ENCODE results near the gene STK39. TPM values are rescaled to one million over a fixed set of nuclear protein-coding genes. Genes with fewer than 3 reads are reported as not detected.
"Not testable (repeated sequence)": the region's sequence is repeated elsewhere in the genome, so short reads cannot be mapped to it uniquely, and the experiment has no call there.

Gene STK39
- total and polyA plus RNA-seq, 2 donors (not counting 1 experiment from before 2014, with no cell fraction given) = 16.7 to 30.1 TPM

- TF ChIP-seq, protein P1, sequence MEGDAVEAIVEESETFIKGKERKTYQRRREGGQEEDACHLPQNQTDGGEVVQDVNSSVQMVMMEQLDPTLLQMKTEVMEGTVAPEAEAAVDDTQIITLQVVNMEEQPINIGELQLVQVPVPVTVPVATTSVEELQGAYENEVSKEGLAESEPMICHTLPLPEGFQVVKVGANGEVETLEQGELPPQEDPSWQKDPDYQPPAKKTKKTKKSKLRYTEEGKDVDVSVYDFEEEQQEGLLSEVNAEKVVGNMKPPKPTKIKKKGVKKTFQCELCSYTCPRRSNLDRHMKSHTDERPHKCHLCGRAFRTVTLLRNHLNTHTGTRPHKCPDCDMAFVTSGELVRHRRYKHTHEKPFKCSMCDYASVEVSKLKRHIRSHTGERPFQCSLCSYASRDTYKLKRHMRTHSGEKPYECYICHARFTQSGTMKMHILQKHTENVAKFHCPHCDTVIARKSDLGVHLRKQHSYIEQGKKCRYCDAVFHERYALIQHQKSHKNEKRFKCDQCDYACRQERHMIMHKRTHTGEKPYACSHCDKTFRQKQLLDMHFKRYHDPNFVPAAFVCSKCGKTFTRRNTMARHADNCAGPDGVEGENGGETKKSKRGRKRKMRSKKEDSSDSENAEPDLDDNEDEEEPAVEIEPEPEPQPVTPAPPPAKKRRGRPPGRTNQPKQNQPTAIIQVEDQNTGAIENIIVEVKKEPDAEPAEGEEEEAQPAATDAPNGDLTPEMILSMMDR (conservative IDR thresholded peaks at IDR 0.05 in 1 of 2, IDR thresholded peaks at IDR 0.05 in 1 of 2; ENCODE audit: low read depth in 1 of 2, low read length in 2 of 2) = no peak
- no peak for TF ChIP-seq EZH2 (IDR thresholded peaks at IDR 0.05; ENCODE audit: low read length, missing control alignments)
- Histone ChIP-seq H2AFZ (ENCODE audit: low read length) (no peak overlapping the region), H4K20me1 (ENCODE audit: control insufficient read depth, extremely low read depth, insufficient read depth, low read length) (no peaks in the 10 kb centered on the region), H3K4me1 (ENCODE audit: control insufficient read depth, extremely low read depth, insufficient read depth, low read length) (no peaks in the 10 kb centered on the region), H3K27ac (ENCODE audit: insufficient read depth, low read length) (no peak overlapping the region), H3K9ac (ENCODE audit: insufficient read depth, low read length) (no peak overlapping the region), H3K4me2 (ENCODE audit: extremely low read depth, insufficient read depth, low read length) (no peak overlapping the region), H3K79me2 (ENCODE audit: control insufficient read depth, insufficient read depth, low read length) (no peaks in the 10 kb centered on the region), H3K36me3 (ENCODE audit: control insufficient read depth, insufficient read depth, low read length) (no peaks in the 10 kb centered on the region), H3K9me3 (ENCODE audit: control insufficient read depth, insufficient read depth, low read depth, low read length) (no peaks in the 10 kb centered on the region), H3K27me3 (ENCODE audit: control insufficient read depth, insufficient read depth, low read length) (no peaks in the 10 kb centered on the region), H3K4me3 (replicated peaks in 1 of 4; ENCODE audit: control extremely low read depth in 1 of 4, insufficient read depth in 1 of 4, low read depth in 3 of 4, low read length in 4 of 4) (no peak overlapping the region)
- no peak for DNase-seq (ENCODE audit: low read depth in 2 of 2)
Observed at GRCh38 chr2:168086851-168087250, 160.5 kb downstream of the STK39 start.

- Histone ChIP-seq H3K79me2 (ENCODE audit: control insufficient read depth, insufficient read depth, low read length) (no peaks in the 10 kb centered on the region), H3K4me1 (ENCODE audit: control insufficient read depth, extremely low read depth, insufficient read depth, low read length) (no peaks in the 10 kb centered on the region), H3K36me3 (ENCODE audit: control insufficient read depth, insufficient read depth, low read length) (no peaks in the 10 kb centered on the region), H4K20me1 (ENCODE audit: control insufficient read depth, extremely low read depth, insufficient read depth, low read length) (no peaks in the 10 kb centered on the region), H3K4me2 (ENCODE audit: extremely low read depth, insufficient read depth, low read length) (no peak overlapping the region), H2AFZ (ENCODE audit: low read length) (no peak overlapping the region), H3K27ac (ENCODE audit: insufficient read depth, low read length) (no peak overlapping the region), H3K9me3 (ENCODE audit: control insufficient read depth, insufficient read depth, low read depth, low read length) (no peaks in the 10 kb centered on the region), H3K9ac (ENCODE audit: insufficient read depth, low read length) (no peak overlapping the region), H3K4me3 (replicated peaks in 1 of 4; ENCODE audit: control extremely low read depth in 1 of 4, insufficient read depth in 1 of 4, low read depth in 3 of 4, low read length in 4 of 4) (no peak overlapping the region), H3K27me3 (ENCODE audit: control insufficient read depth, insufficient read depth, low read length) (no peaks in the 10 kb centered on the region)
- TF ChIP-seq, protein P1 (conservative IDR thresholded peaks at IDR 0.05 in 1 of 2, IDR thresholded peaks at IDR 0.05 in 1 of 2; ENCODE audit: low read depth in 1 of 2, low read length in 2 of 2) = no peak
- TF ChIP-seq EZH2 (IDR thresholded peaks at IDR 0.05; ENCODE audit: low read length, missing control alignments) = no peak
- no peak for DNase-seq (ENCODE audit: low read depth in 2 of 2)
Observed at GRCh38 chr2:168085801-168086361, 161.5 kb downstream of the STK39 start.

GRCh38 chr2:168084288-168084687, 163.1 kb downstream of the STK39 start:
- TF ChIP-seq EZH2 (IDR thresholded peaks at IDR 0.05; ENCODE audit: low read length, missing control alignments) = no peak
- no peaks in the 10 kb centered on the region for H3K79me2 ChIP-seq (ENCODE audit: control insufficient read depth, insufficient read depth, low read length)
- no peak overlapping the region for H3K4me3 ChIP-seq (replicated peaks in 1 of 4; ENCODE audit: control extremely low read depth in 1 of 4, insufficient read depth in 1 of 4, low read depth in 3 of 4, low read length in 4 of 4)
- no peak overlapping the region for H3K9ac ChIP-seq (ENCODE audit: insufficient read depth, low read length)
- no peak overlapping the region for H2AFZ ChIP-seq (ENCODE audit: low read length)
- no peaks in the 10 kb centered on the region for H3K9me3 ChIP-seq (ENCODE audit: control insufficient read depth, insufficient read depth, low read depth, low read length)
- H3K27me3 ChIP-seq (ENCODE audit: control insufficient read depth, insufficient read depth, low read length) = no peaks in the 10 kb centered on the region
- no peaks in the 10 kb centered on the region for H3K36me3 ChIP-seq (ENCODE audit: control insufficient read depth, insufficient read depth, low read length)
- no peak overlapping the region for H3K27ac ChIP-seq (ENCODE audit: insufficient read depth, low read length)
- peak in 1 of 2 donors; percentile 10 for DNase-seq (ENCODE audit: low read depth in 2 of 2)
- no peaks in the 10 kb centered on the region for H3K4me1 ChIP-seq (ENCODE audit: control insufficient read depth, extremely low read depth, insufficient read depth, low read length)
- no peaks in the 10 kb centered on the region for H4K20me1 ChIP-seq (ENCODE audit: control insufficient read depth, extremely low read depth, insufficient read depth, low read length)
- no peak overlapping the region for H3K4me2 ChIP-seq (ENCODE audit: extremely low read depth, insufficient read depth, low read length)

DNA sequence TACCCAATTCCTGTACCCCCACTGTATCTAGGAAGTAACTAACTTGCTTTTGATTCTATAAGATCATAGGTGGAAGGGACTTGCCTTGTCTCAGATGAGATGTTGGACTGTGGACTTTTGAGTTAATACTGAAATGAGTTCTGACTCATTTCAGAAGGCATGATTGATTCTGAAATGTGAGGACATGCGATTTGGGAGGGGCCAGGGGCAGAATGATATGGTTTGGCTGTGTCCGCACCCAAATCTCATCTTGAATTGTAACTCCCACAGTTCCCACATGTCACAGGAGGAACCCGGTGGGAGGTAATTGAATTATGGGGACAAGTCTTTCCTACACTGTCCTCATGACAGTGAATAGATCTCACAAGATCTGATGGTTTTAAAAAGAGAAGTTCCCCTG, 165.9 kb downstream of the STK39 start:
- not testable (repeated sequence) for H3K79me2 ChIP-seq (ENCODE audit: control insufficient read depth, insufficient read depth, low read length); DNase-seq (ENCODE audit: low read depth in 2 of 2); H3K27me3 ChIP-seq (ENCODE audit: control insufficient read depth, insufficient read depth, low read length); H4K20me1 ChIP-seq (ENCODE audit: control insufficient read depth, extremely low read depth, insufficient read depth, low read length); H3K9ac ChIP-seq (ENCODE audit: insufficient read depth, low read length); H2AFZ ChIP-seq (ENCODE audit: low read length); H3K4me2 ChIP-seq (ENCODE audit: extremely low read depth, insufficient read depth, low read length); H3K27ac ChIP-seq (ENCODE audit: insufficient read depth, low read length); H3K36me3 ChIP-seq (ENCODE audit: control insufficient read depth, insufficient read depth, low read length); H3K4me3 ChIP-seq (replicated peaks in 1 of 4; ENCODE audit: control extremely low read depth in 1 of 4, insufficient read depth in 1 of 4, low read depth in 3 of 4, low read length in 4 of 4); H3K9me3 ChIP-seq (ENCODE audit: control insufficient read depth, insufficient read depth, low read depth, low read length); H3K4me1 ChIP-seq (ENCODE audit: control insufficient read depth, extremely low read depth, insufficient read depth, low read length)

Measured in fibroblast of lung (primary cell).